ENCODE data around the gene GINM1. TPM values are rescaled to one million over a fixed set of nuclear protein-coding genes. Genes with fewer than 3 reads are reported as not detected.

The GINM1 gene
- total RNA-seq, 1 experiment from 2014 or later, result 21.7 TPM

DNA sequence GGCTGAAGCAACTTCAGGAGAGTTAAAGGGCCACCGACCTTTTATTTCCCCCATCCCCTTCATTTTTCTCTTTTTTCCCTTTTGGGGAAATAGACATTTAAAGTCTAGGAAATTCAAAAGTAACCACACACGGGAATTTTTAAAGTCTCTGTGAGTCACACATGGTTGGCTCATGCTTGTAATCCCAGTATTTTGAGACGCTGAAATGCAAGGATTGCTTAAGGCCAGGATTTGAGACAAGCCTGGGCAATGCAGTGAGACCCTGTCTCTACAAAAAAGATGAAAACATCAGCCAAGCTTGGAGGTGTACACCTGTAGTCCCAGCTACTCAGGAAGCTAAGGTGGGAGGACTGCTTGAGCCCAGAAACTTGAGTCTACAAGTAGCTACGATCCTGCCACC is 48.2 kb downstream of the GINM1 start:
- Histone ChIP-seq H3K9me2 (replicated peaks; ENCODE audit: insufficient read depth, low read length) (no peaks in the 10 kb centered on the region), H3K4me1 (ENCODE audit: low read length) (peaks cover 8% of the 10 kb centered on the region), H3K36me3 (ENCODE audit: insufficient read depth, low read length) (peaks cover 29% of the 10 kb centered on the region), H3K79me2 (ENCODE audit: low read length) (peaks cover 67% of the 10 kb centered on the region), H3K4me3 (ENCODE audit: low read length) (no peak overlapping the region), H2AFZ (ENCODE audit: low read length) (no peak overlapping the region), H3K4me2 (ENCODE audit: low read depth, low read length, poor library complexity, severe bottlenecking) (no peak overlapping the region), H3K9me3 (ENCODE audit: low read length) (no peaks in the 10 kb centered on the region), H3K27me3 (ENCODE audit: low read length) (no peaks in the 10 kb centered on the region), H3K27ac (ENCODE audit: low read length) (no peak overlapping the region), H4K20me1 (ENCODE audit: insufficient read depth, low read depth, low read length) (no peaks in the 10 kb centered on the region), H3K9ac (ENCODE audit: low read length) (no peak overlapping the region)
- DNase-seq, result no peak

DNA sequence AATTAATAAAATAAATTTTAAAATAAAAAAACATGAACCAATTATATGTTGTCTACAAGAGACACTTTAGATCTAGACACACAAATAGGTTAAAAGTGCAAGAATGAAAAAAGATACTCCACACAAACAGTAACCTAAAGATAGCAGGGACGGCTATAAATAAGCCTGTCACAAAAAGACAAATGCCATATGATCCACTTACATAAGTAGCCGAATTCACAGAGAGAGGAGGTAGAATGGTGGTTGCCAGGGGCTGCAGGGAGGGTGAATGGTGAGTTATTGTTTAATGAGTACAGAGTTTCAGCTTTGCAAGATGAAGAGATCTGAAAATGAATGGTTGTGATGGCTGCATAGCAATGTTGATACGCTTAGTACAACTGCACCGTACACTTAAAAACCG is 49.6 kb downstream of the GINM1 start:
- no peak overlapping the region for H2AFZ ChIP-seq (ENCODE audit: low read length)

DNA sequence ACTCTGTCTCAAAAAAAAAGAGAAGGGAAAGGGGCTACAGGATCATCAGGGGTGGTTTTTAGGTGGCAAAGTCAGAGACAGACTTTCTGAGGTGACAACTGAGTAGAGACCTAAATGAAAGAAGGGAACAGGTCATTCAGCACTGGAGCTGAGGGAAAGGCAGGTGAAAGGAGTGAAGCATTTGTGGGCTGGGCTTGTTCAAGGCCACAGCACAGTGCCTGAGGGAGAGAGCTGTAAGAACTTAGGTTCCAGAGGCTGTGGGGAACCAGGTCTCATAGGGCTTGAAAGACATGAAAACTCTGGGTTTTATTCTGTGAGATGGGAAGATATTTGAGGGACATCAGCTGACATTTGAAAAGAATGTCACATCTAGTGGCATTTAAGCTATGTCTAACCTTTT is 61.5 kb downstream of the GINM1 start:
- Histone ChIP-seq H3K4me2 (ENCODE audit: low read depth, low read length, poor library complexity, severe bottlenecking) (no peak overlapping the region), H3K79me2 (ENCODE audit: low read length) (peaks cover 12% of the 10 kb centered on the region), H3K36me3 (ENCODE audit: insufficient read depth, low read length) (peaks cover 21% of the 10 kb centered on the region), H3K27ac (ENCODE audit: low read length) (no peak overlapping the region), H3K9me3 (ENCODE audit: low read length) (no peaks in the 10 kb centered on the region), H3K9me2 (replicated peaks; ENCODE audit: insufficient read depth, low read length) (no peaks in the 10 kb centered on the region), H3K4me3 (ENCODE audit: low read length) (no peak overlapping the region), H3K9ac (ENCODE audit: low read length) (no peak overlapping the region), H3K4me1 (ENCODE audit: low read length) (peaks cover 5% of the 10 kb centered on the region), H2AFZ (ENCODE audit: low read length) (no peak overlapping the region), H3K27me3 (ENCODE audit: low read length) (no peaks in the 10 kb centered on the region), H4K20me1 (ENCODE audit: insufficient read depth, low read depth, low read length) (no peaks in the 10 kb centered on the region)
- no peak for DNase-seq

More for the DNA sequence above, 49.6 kb downstream of the GINM1 start:
- Histone ChIP-seq H3K4me1 (ENCODE audit: low read length) (peaks cover 6% of the 10 kb centered on the region; the same call in 1 of the 2 replicates), H3K4me3 (ENCODE audit: low read length) (no peak overlapping the region), H3K9ac (ENCODE audit: low read length) (no peak overlapping the region), H3K79me2 (ENCODE audit: low read length) (peaks cover 66% of the 10 kb centered on the region), H3K27me3 (ENCODE audit: low read length) (no peaks in the 10 kb centered on the region), H3K36me3 (ENCODE audit: insufficient read depth, low read length) (peaks cover 40% of the 10 kb centered on the region), H3K9me3 (ENCODE audit: low read length) (no peaks in the 10 kb centered on the region), H4K20me1 (ENCODE audit: insufficient read depth, low read depth, low read length) (no peaks in the 10 kb centered on the region), H3K27ac (ENCODE audit: low read length) (no peak overlapping the region), H3K9me2 (replicated peaks; ENCODE audit: insufficient read depth, low read length) (no peaks in the 10 kb centered on the region), H3K4me2 (ENCODE audit: low read depth, low read length, poor library complexity, severe bottlenecking) (no peak overlapping the region)
- DNase-seq, result no peak

DNA sequence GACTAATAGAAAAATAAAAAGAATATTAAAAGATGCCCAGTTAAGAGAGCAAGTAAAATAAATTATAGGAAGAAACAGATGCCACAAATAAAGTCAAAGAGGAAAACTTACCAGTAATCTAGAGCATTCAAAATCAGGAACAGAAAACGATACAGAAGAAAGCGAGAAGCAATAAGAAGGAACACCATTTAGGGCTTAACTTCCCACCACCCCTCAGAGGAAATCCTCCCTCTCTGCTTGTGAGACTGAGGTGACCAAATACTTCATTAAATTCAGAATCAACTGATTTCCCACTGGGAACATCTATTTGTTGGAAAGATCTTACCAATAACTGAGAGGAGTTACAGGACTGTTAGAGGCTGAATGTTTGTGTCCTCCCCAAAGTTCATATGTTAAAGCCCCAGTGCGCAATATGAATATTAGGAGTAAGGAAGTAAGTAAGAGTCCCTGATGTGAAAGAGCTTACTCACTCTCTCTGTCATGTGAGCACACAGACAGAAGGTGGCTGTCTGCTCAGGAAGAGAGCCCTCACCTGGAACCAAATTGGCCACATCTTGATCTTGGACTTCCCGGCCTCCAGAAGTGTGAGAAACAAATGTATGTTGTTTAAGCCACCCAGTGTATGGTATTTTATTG is 62.8 kb downstream of the GINM1 start:
- Histone ChIP-seq H3K36me3 (ENCODE audit: insufficient read depth, low read length) (peaks cover 17% of the 10 kb centered on the region), H3K4me2 (ENCODE audit: low read depth, low read length, poor library complexity, severe bottlenecking) (no peak overlapping the region), H4K20me1 (ENCODE audit: insufficient read depth, low read depth, low read length) (no peaks in the 10 kb centered on the region), H3K27me3 (ENCODE audit: low read length) (no peaks in the 10 kb centered on the region), H3K4me3 (ENCODE audit: low read length) (no peak overlapping the region), H3K9ac (ENCODE audit: low read length) (no peak overlapping the region), H3K9me3 (ENCODE audit: low read length) (no peaks in the 10 kb centered on the region), H2AFZ (ENCODE audit: low read length) (no peak overlapping the region), H3K9me2 (replicated peaks; ENCODE audit: insufficient read depth, low read length) (no peaks in the 10 kb centered on the region), H3K4me1 (ENCODE audit: low read length) (peaks cover 5% of the 10 kb centered on the region), H3K27ac (ENCODE audit: low read length) (no peak overlapping the region), H3K79me2 (ENCODE audit: low read length) (peaks cover 14% of the 10 kb centered on the region)
- no peak for DNase-seq

DNA sequence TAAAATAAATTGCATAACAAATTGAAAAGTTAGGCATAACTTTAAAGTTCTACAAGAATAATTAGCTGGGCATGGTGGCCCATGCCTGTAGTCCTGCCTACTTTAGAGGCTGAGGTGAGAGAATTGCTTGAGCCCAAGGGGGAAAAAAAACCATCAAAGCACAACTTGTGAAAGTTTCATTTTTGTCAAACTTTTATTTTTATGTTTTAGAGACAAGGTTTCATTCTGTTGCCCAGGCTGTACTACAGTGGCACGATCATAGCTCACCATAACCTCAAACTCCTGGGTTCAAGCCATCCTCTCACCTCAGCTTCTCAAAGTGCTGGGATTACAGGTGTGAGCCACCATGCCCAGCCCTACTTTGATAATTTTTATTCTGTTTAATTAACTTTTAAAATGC is 68.1 kb downstream of the GINM1 start:
- Histone ChIP-seq H3K79me2 (ENCODE audit: low read length) (peaks cover 42% of the 10 kb centered on the region), H3K9me3 (ENCODE audit: low read length) (no peaks in the 10 kb centered on the region)

DNA sequence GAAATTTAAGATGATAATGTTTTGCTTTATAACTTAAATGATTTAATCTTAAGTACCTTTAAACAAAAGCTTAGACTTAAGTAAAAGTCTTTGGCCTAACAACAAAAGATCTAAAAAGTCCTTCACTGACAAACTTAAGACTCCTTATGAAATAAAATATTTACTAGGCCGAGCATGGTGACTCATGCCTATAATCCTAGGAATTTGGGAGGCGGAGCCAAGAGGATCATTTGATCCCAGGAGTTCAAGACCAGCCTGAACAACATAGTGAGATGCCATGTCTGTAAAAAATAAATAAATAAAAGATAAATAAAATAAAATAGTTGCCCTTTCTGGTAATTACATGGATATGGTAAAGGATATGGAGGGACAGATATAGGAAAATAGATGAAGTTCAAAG is 69.9 kb downstream of the GINM1 start:
- no peaks in the 10 kb centered on the region for H3K9me3 ChIP-seq (ENCODE audit: low read length)
- DNase-seq, result no peak
- peaks cover 11% of the 10 kb centered on the region for H3K4me1 ChIP-seq (ENCODE audit: low read length)
- no peak overlapping the region for H3K9ac ChIP-seq (ENCODE audit: low read length)
- H3K79me2 ChIP-seq (ENCODE audit: low read length), result peaks cover 54% of the 10 kb centered on the region
- H3K27me3 ChIP-seq (ENCODE audit: low read length), result no peaks in the 10 kb centered on the region
- H2AFZ ChIP-seq (ENCODE audit: low read length), result no peak overlapping the region
- peaks cover 9% of the 10 kb centered on the region for H3K36me3 ChIP-seq (ENCODE audit: insufficient read depth, low read length)
- H3K9me2 ChIP-seq (replicated peaks; ENCODE audit: insufficient read depth, low read length), result no peaks in the 10 kb centered on the region
- no peak overlapping the region for H3K4me3 ChIP-seq (ENCODE audit: low read length)
- H4K20me1 ChIP-seq (ENCODE audit: insufficient read depth, low read depth, low read length), result no peaks in the 10 kb centered on the region
- no peak overlapping the region for H3K4me2 ChIP-seq (ENCODE audit: low read depth, low read length, poor library complexity, severe bottlenecking)
- no peak overlapping the region for H3K27ac ChIP-seq (ENCODE audit: low read length)

More for the DNA sequence above, 68.1 kb downstream of the GINM1 start:
- H4K20me1 ChIP-seq (ENCODE audit: insufficient read depth, low read depth, low read length), result no peaks in the 10 kb centered on the region
- peaks cover 2% of the 10 kb centered on the region for H3K4me1 ChIP-seq (ENCODE audit: low read length)
- no peaks in the 10 kb centered on the region for H3K9me2 ChIP-seq (replicated peaks; ENCODE audit: insufficient read depth, low read length)
- DNase-seq, result no peak
- no peaks in the 10 kb centered on the region for H3K27me3 ChIP-seq (ENCODE audit: low read length)
- peaks cover 17% of the 10 kb centered on the region for H3K36me3 ChIP-seq (ENCODE audit: insufficient read depth, low read length)
- no peak overlapping the region for H3K27ac ChIP-seq (ENCODE audit: low read length)
- H3K9ac ChIP-seq (ENCODE audit: low read length), result no peak overlapping the region
- H3K4me2 ChIP-seq (ENCODE audit: low read depth, low read length, poor library complexity, severe bottlenecking), result no peak overlapping the region
- no peak overlapping the region for H3K4me3 ChIP-seq (ENCODE audit: low read length)
- no peak overlapping the region for H2AFZ ChIP-seq (ENCODE audit: low read length)

Small RNA genes lying within 50 kb of the gene (small RNA-seq; reads per million reads assigned to genes)
- not detected for gene RF00019
- not detected for gene RF00410
- 0.16 reads per million for gene RNU7-3P

Other genes starting within 250 kb of the GINM1 start
- gene TAB2, start 248.7 kb upstream of the GINM1 start, total RNA-seq (2014; rRNA removed; shearing (Covaris generic); ENCODE audit: low replicate concordance), result 8.3 and 23.4 TPM in 2 replicates
- 2.2 and 2.4 TPM in 2 replicates for gene SUMO4, start 166.1 kb upstream of the GINM1 start, total RNA-seq (2014; rRNA removed; shearing (Covaris generic); ENCODE audit: low replicate concordance)
- gene ZC3H12D, start 81.4 kb upstream of the GINM1 start, total RNA-seq (2014; rRNA removed; shearing (Covaris generic); ENCODE audit: low replicate concordance), result 71.0 and 92.0 TPM in 2 replicates
- gene PPIL4, start 20.3 kb upstream of the GINM1 start, total RNA-seq (2014; rRNA removed; shearing (Covaris generic); ENCODE audit: low replicate concordance), result 14.2 and 25.0 TPM in 2 replicates
- 20.9 and 32.1 TPM in 2 replicates for gene KATNA1, start 82.3 kb downstream of the GINM1 start, total RNA-seq (2014; rRNA removed; shearing (Covaris generic); ENCODE audit: low replicate concordance)
- gene LATS1, start 151.7 kb downstream of the GINM1 start, total RNA-seq (2014; rRNA removed; shearing (Covaris generic); ENCODE audit: low replicate concordance), result 13.5 and 29.7 TPM in 2 replicates
- 35.7 and 37.8 TPM in 2 replicates for gene NUP43, start 180.2 kb downstream of the GINM1 start, total RNA-seq (2014; rRNA removed; shearing (Covaris generic); ENCODE audit: low replicate concordance)
- 79.1 and 116 TPM in 2 replicates for gene PCMT1, start 183.4 kb downstream of the GINM1 start, total RNA-seq (2014; rRNA removed; shearing (Covaris generic); ENCODE audit: low replicate concordance)